T-helper 1 cell treated with Interleukin-12 subunit alpha and Interleukin-12 subunit beta and Interleukin-4 antibody, amounts not matched to agents 30 μg/mL and 1 μg/mL, for 36 hours (primary cell): ENCODE data around the gene PITHD1.
"Not testable (repeated sequence)": the region's sequence is repeated elsewhere in the genome, so short reads cannot be mapped to it uniquely, and the experiment has no call there.

Source experiments
- H3K27ac Mint-ChIP-seq: one replicate; pipeline ENCODE4 v1.8.0; 2021; ENCODE audit warnings: mild to moderate bottlenecking, mixed read lengths
- H3K27me3 Mint-ChIP-seq: one replicate; pipeline ENCODE4 v1.8.0; 2021; ENCODE audit warnings: low read depth, mixed read lengths
- H3K36me3 Mint-ChIP-seq: one replicate; pipeline ENCODE4 v1.8.0; 2021; ENCODE audit warnings: low read depth, mixed read lengths
- H3K4me1 Mint-ChIP-seq: one replicate; pipeline ENCODE4 v1.8.0; 2021; ENCODE audit warnings: low read depth, mixed read lengths
- H3K4me3 Mint-ChIP-seq: one replicate; pipeline ENCODE4 v1.8.0; 2021; ENCODE audit warnings: mild to moderate bottlenecking, moderate library complexity, mixed read lengths
- H3K9me3 Mint-ChIP-seq: one replicate; pipeline ENCODE4 v1.8.0; 2021; ENCODE audit warnings: mixed read lengths

PITHD1 gene

GRCh38 chr1:23777979-23778814 is at the start of gene PITHD1:
Gene PITHD1, plus strand, starts transcription at chr1:23778418. Its CDS starts 98 bp downstream, at chr1:23778516.
- H3K27ac Mint-ChIP-seq: peak within 1 kb of the TSS; percentile 90
- H3K9me3 Mint-ChIP-seq: no peaks in the 10 kb centered on the region
- H3K27me3 Mint-ChIP-seq: no peaks in the 10 kb centered on the region
- peaks cover 16% of the 10 kb centered on the region for H3K36me3 Mint-ChIP-seq
- H3K4me3 Mint-ChIP-seq: peak within 1 kb of the TSS; percentile 91
- peaks cover 42% of the 10 kb centered on the region for H3K4me1 Mint-ChIP-seq

- Mint-ChIP-seq H3K27ac (no peak overlapping the region), H3K9me3 (no peaks in the 10 kb centered on the region), H3K36me3 (peaks cover 6% of the 10 kb centered on the region)
Observed at GRCh38 chr1:23732363-23733224, 45.6 kb upstream of the PITHD1 start.

GRCh38 chr1:23733281-23733680 is 44.9 kb upstream of the PITHD1 start:
- H3K4me3 Mint-ChIP-seq, H3K27ac Mint-ChIP-seq, H3K9me3 Mint-ChIP-seq, H3K4me1 Mint-ChIP-seq, H3K27me3 Mint-ChIP-seq, H3K36me3 Mint-ChIP-seq: not testable (repeated sequence)

More at GRCh38 chr1:23732363-23733224, 45.6 kb upstream of the PITHD1 start:
- no peak overlapping the region for H3K4me3 Mint-ChIP-seq
- H3K4me1 Mint-ChIP-seq: peaks cover 6% of the 10 kb centered on the region
- H3K27me3 Mint-ChIP-seq: no peaks in the 10 kb centered on the region

- no peaks in the 10 kb centered on the region for H3K27me3 Mint-ChIP-seq
- no peaks in the 10 kb centered on the region for H3K9me3 Mint-ChIP-seq
- peaks cover 4% of the 10 kb centered on the region for H3K36me3 Mint-ChIP-seq
- no peak overlapping the region for H3K27ac Mint-ChIP-seq
- H3K4me1 Mint-ChIP-seq: peaks cover 6% of the 10 kb centered on the region
- no peak overlapping the region for H3K4me3 Mint-ChIP-seq
Observed at GRCh38 chr1:23736437-23737134, 41.6 kb upstream of the PITHD1 start.

- Mint-ChIP-seq H3K4me1 (peaks cover 27% of the 10 kb centered on the region), H3K27ac (peak overlapping the region; percentile 85), H3K27me3 (no peaks in the 10 kb centered on the region), H3K36me3 (peaks cover 5% of the 10 kb centered on the region), H3K9me3 (no peaks in the 10 kb centered on the region), H3K4me3 (peak overlapping the region; percentile 86)
Observed at GRCh38 chr1:23741609-23742008, 36.6 kb upstream of the PITHD1 start.

DNA sequence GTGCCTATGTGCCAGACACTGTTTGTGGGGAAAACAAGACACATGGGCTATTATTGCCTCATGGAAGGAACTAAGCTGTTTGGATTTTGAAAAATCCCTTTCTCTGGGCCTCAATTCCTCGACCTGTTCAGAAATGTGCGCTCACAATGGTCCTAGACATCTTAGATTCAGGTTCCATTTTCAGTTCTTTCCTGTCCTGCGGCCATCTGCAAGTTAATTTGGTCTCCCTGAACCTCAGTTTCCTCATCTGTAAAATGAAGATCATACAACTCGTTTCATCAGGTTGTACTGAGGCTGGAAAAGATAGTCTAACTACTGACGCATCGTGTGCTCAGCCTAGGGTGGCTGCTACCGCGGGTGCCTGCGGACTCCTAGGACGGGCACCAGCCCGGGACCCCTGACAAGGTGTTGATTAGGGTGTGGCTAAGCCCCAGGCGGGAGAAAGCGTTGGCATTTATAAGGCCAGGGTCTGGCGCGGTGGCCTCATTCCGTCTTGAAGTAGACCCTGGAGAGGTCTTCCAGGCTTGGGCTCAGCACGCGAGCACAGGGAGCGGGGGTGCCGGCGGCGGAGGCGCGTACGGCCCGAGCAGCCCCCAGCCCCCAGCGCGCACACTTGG is 35.4 kb upstream of the PITHD1 start:
- Mint-ChIP-seq H3K36me3 (peaks cover 9% of the 10 kb centered on the region), H3K4me3 (peak overlapping the region; percentile 86)

DNA sequence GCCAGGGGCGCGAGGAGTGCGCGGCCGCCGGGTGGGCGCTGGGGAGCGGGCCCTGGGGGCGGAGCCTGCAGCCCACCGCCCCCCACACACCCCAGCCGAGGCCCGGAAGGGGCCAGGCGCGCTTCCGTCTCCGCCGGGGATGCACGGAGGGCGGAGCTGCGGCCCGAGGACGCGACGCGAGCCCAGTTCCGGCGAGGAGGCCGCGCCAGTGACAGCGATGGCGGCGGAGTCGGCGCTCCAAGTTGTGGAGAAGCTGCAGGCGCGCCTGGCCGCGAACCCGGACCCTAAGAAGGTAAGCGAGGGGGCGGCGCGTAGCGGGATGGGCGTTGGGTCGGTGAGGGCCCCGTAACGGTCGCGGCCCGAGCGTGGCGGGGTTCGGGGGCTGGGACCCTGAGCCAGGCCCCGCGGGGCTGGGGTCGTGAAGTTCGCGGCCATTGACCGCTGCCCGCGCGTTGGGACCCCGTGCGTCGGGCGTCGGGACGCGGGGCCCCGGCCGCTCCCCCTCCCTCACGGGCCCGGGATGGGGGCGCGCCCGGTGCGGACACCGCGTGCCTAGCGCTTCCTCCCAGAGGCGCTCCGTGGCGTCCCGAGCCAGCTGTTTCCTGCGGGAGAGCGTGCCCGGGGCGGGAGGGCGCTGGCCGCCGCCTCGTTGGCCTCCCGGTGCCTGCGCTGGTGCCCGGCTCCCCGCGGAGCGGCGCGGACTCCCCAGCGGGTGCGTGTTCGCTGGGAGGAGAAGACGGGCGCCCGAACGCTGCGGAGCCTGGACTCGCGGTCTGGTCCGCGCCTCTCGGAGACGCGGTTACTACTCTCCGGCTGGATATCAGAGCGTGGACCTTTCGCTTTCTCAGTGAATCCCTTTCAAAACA is 34.7 kb upstream of the PITHD1 start, which contains the start of gene ELOA:
Gene ELOA, plus strand, starts transcription at position 185 of the 866 bp plus-strand sequence. Its CDS starts 33 bp downstream, at position 218.
- Mint-ChIP-seq H3K4me1 (peaks cover 44% of the 10 kb centered on the region), H3K36me3 (peaks cover 9% of the 10 kb centered on the region), H3K9me3 (no peaks in the 10 kb centered on the region), H3K27ac (peak within 1 kb of the TSS; percentile 94), H3K4me3 (peak within 1 kb of the TSS; percentile 92), H3K27me3 (no peaks in the 10 kb centered on the region)

More for the DNA sequence above, 35.4 kb upstream of the PITHD1 start:
- Mint-ChIP-seq H3K27me3 (no peaks in the 10 kb centered on the region), H3K4me1 (peaks cover 37% of the 10 kb centered on the region), H3K9me3 (no peaks in the 10 kb centered on the region), H3K27ac (peak overlapping the region; percentile 85)

GRCh38 chr1:23745515-23745914 is 32.7 kb upstream of the PITHD1 start:
- peaks cover 51% of the 10 kb centered on the region for H3K4me1 Mint-ChIP-seq
- peak overlapping the region; percentile 50 for H3K27ac Mint-ChIP-seq
- H3K4me3 Mint-ChIP-seq: peak overlapping the region; percentile 23
- H3K9me3 Mint-ChIP-seq: no peaks in the 10 kb centered on the region
- peaks cover 11% of the 10 kb centered on the region for H3K36me3 Mint-ChIP-seq
- no peaks in the 10 kb centered on the region for H3K27me3 Mint-ChIP-seq

DNA sequence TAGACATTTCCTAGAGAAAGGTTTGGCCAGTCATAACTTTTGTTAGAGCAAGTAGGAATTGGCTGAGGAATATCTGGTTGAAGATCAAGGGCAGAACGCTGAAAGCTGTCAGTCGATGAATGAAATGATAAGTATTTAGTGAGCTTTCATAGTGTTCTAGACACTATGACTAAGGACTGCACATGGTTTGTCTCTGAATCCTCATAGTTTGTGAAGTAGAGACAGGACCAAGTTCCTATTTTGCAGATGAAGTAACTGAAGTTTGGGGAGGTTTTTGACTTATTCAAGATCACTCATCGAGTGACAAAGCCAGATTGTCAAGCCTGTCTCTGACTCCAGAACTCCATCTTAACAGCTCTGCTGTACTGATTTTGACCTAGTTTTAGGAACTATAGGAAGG is 30.2 kb upstream of the PITHD1 start:
- H3K36me3 Mint-ChIP-seq: peaks cover 22% of the 10 kb centered on the region
- H3K4me1 Mint-ChIP-seq: peaks cover 44% of the 10 kb centered on the region

GRCh38 chr1:23751050-23751814 is 27.0 kb upstream of the PITHD1 start:
- no peaks in the 10 kb centered on the region for H3K27me3 Mint-ChIP-seq
- peaks cover 30% of the 10 kb centered on the region for H3K4me1 Mint-ChIP-seq
- no peak overlapping the region for H3K27ac Mint-ChIP-seq
- no peaks in the 10 kb centered on the region for H3K9me3 Mint-ChIP-seq
- H3K4me3 Mint-ChIP-seq: no peak overlapping the region
- H3K36me3 Mint-ChIP-seq: peaks cover 41% of the 10 kb centered on the region

More for the DNA sequence above, 30.2 kb upstream of the PITHD1 start:
- H3K27ac Mint-ChIP-seq: no peak overlapping the region
- no peaks in the 10 kb centered on the region for H3K9me3 Mint-ChIP-seq
- no peaks in the 10 kb centered on the region for H3K27me3 Mint-ChIP-seq
- no peak overlapping the region for H3K4me3 Mint-ChIP-seq

DNA sequence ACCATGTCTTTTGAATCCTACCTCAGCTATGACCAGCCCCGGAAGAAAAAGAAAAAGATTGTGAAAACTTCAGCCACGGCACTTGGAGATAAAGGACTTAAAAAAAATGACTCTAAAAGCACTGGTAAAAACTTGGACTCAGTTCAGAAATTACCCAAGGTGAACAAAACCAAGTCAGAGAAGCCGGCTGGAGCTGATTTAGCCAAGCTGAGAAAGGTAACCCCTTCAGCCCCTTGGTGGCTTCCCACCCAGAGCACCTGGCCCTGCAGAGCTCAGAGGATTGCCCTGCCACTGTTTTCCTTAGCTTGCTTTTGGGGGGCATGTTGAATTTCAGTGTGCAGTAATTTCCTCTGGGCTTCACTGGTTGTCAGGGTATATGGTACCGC is 26.4 kb upstream of the PITHD1 start:
- Mint-ChIP-seq H3K4me1 (peaks cover 26% of the 10 kb centered on the region), H3K27ac (no peak overlapping the region), H3K36me3 (peaks cover 41% of the 10 kb centered on the region), H3K4me3 (no peak overlapping the region), H3K27me3 (no peaks in the 10 kb centered on the region), H3K9me3 (no peaks in the 10 kb centered on the region)

DNA sequence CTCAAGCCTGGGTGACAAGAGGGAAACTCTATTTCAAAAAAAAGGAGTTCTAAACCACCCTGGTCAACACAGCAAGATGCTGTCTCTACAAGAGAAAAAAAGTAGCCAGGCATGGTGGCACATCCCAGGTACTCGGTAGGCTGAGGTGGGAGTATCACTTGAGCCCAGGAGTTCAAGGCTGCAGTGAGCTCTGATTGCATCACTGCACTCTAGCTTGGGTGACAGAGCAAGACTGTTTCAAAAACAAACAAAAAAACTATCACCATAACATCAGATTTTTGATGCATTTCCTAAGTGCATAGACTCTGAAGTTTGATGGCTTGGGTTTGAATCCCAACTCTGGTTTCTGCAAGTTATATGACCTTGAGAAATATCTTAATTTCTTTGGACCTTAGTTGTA is 25.3 kb upstream of the PITHD1 start:
- H3K36me3 Mint-ChIP-seq: peaks cover 40% of the 10 kb centered on the region
- no peaks in the 10 kb centered on the region for H3K27me3 Mint-ChIP-seq
- no peak overlapping the region for H3K4me3 Mint-ChIP-seq

DNA sequence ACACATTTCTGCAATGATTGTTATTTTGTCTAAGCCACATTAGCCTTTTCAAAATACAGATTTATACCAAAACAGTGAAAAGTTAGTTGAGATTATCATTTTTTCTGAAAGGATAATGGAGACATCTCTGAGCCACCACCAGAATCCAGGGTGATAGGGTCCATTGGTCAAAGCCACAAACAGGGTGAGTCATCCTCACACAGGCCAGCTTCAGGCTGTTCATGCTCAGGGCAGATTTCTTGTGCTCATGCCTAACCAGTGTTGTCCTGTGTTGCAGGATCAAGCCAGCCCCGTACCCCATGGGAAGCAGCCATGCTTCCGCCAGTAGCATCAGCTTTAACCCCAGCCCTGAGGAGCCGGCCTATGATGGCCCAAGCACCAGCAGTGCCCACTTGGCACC is 21.5 kb upstream of the PITHD1 start:
- no peaks in the 10 kb centered on the region for H3K4me1 Mint-ChIP-seq
- H3K4me3 Mint-ChIP-seq: no peak overlapping the region
- H3K36me3 Mint-ChIP-seq: peaks cover 45% of the 10 kb centered on the region
- no peaks in the 10 kb centered on the region for H3K9me3 Mint-ChIP-seq
- no peak overlapping the region for H3K27ac Mint-ChIP-seq
- no peaks in the 10 kb centered on the region for H3K27me3 Mint-ChIP-seq

More for the DNA sequence above, 25.3 kb upstream of the PITHD1 start:
- Mint-ChIP-seq H3K4me1 (peaks cover 16% of the 10 kb centered on the region), H3K9me3 (no peaks in the 10 kb centered on the region), H3K27ac (no peak overlapping the region)
